GM18909 (cell line): ENCODE measurements around the gene DDX27.

Experiments used
- ATAC-seq: cut with Tn5 transposase; IDR thresholded peaks from one replicate; pipeline ENCODE4 v1.9.1; 2021; ENCODE audit warnings: mild to moderate bottlenecking; ENCODE audit not compliant: unreplicated experiment, poor library complexity

The DDX27 gene

GRCh38 chr20:49286689-49287551 lies 67.7 kb downstream of the DDX27 start:
- ATAC-seq = no peak

- no peak for ATAC-seq
Observed at GRCh38 chr20:49287555-49288249, 68.5 kb downstream of the DDX27 start.

- no peak for ATAC-seq
Observed at GRCh38 chr20:49288250-49288751, 69.1 kb downstream of the DDX27 start.

GRCh38 chr20:49288784-49289696 lies 69.8 kb downstream of the DDX27 start:
- ATAC-seq = no peak

- no peak for ATAC-seq
Observed at GRCh38 chr20:49290608-49291191, 71.5 kb downstream of the DDX27 start.

GRCh38 chr20:49291200-49291599 lies 72.0 kb downstream of the DDX27 start:
- no peak for ATAC-seq

- no peak for ATAC-seq
Observed at GRCh38 chr20:49292010-49292409, 72.8 kb downstream of the DDX27 start.

- ATAC-seq = no peak
Observed at GRCh38 chr20:49293122-49293521, 73.9 kb downstream of the DDX27 start.
